Fibroblast of skin of scalp (primary cell): ENCODE measurements around the gene MTUS2.
"Not testable (repeated sequence)": the region's sequence is repeated elsewhere in the genome, so short reads cannot be mapped to it uniquely, and the experiment has no call there.

Experiments used
- DNase-seq: peaks from one replicate; pipeline ENCODE4 v3.0.0-alpha.2; 2013

The MTUS2 gene

GRCh38 chr13:28964052-28964451 lies 143.9 kb downstream of the MTUS2 start:
- no peak for DNase-seq

- DNase-seq, result no peak
Measured at GRCh38 chr13:28964803-28965202, 144.7 kb downstream of the MTUS2 start.

- no peak for DNase-seq
Measured at GRCh38 chr13:28967029-28967915, 147.1 kb downstream of the MTUS2 start.

- no peak for DNase-seq
Measured at GRCh38 chr13:28976195-28976594, 156.1 kb downstream of the MTUS2 start.

GRCh38 chr13:28976636-28977035 lies 156.5 kb downstream of the MTUS2 start:
- DNase-seq, result no peak

GRCh38 chr13:28978574-28978973 lies 158.4 kb downstream of the MTUS2 start:
- no peak for DNase-seq

GRCh38 chr13:28981530-28981929 lies 161.4 kb downstream of the MTUS2 start:
- DNase-seq, result no peak

- DNase-seq, result no peak
Measured at GRCh38 chr13:28983641-28984040, 163.5 kb downstream of the MTUS2 start.

- no peak for DNase-seq
Measured at GRCh38 chr13:28984326-28984725, 164.2 kb downstream of the MTUS2 start.

GRCh38 chr13:28984825-28985224 lies 164.7 kb downstream of the MTUS2 start:
- no peak for DNase-seq

- DNase-seq, result not testable (repeated sequence)
Measured at GRCh38 chr13:28990378-28990777, 170.2 kb downstream of the MTUS2 start.

GRCh38 chr13:28991764-28992163 lies 171.6 kb downstream of the MTUS2 start:
- no peak for DNase-seq

GRCh38 chr13:29000826-29001225 lies 180.7 kb downstream of the MTUS2 start:
- no peak for DNase-seq

- no peak for DNase-seq
Measured at GRCh38 chr13:29005035-29005762, 185.1 kb downstream of the MTUS2 start.

- no peak for DNase-seq
Measured at GRCh38 chr13:29005763-29006120, 185.6 kb downstream of the MTUS2 start.

- DNase-seq, result no peak
Measured at GRCh38 chr13:29006359-29006850, 186.3 kb downstream of the MTUS2 start.

- DNase-seq, result no peak
Measured at GRCh38 chr13:29008296-29008695, 188.2 kb downstream of the MTUS2 start.

- DNase-seq, result no peak
Measured at GRCh38 chr13:29020314-29020713, 200.2 kb downstream of the MTUS2 start.

GRCh38 chr13:29021311-29021710 lies 201.2 kb downstream of the MTUS2 start:
- DNase-seq, result no peak

- DNase-seq, result no peak
Measured at GRCh38 chr13:29021717-29022116, 201.6 kb downstream of the MTUS2 start.

- DNase-seq, result no peak
Measured at GRCh38 chr13:29022410-29022809, 202.3 kb downstream of the MTUS2 start.

- no peak for DNase-seq
Measured at GRCh38 chr13:29022968-29023367, 202.8 kb downstream of the MTUS2 start.

- no peak for DNase-seq
Measured at GRCh38 chr13:29024783-29025182, 204.6 kb downstream of the MTUS2 start.

- DNase-seq, result no peak
Measured at GRCh38 chr13:29028868-29029267, 208.7 kb downstream of the MTUS2 start.
